GM21825 (cell line): Measurements from ENCODE around the gene DNM1.

Source experiments
- ATAC-seq: cut with Tn5 transposase; IDR thresholded peaks from one replicate; pipeline ENCODE4 v1.9.1; 2021; ENCODE audit warnings: mild to moderate bottlenecking, moderate library complexity; ENCODE audit not compliant: unreplicated experiment

Gene DNM1

GRCh38 chr9:128204858-128205257 lies 1.7 kb downstream of the DNM1 start:
- ATAC-seq = no peak

- ATAC-seq = no peak
These were observed 2.2 kb downstream of the DNM1 start for GRCh38 chr9:128205296-128205944.

GRCh38 chr9:128206484-128206883 lies 3.3 kb downstream of the DNM1 start:
- ATAC-seq = no peak

DNA sequence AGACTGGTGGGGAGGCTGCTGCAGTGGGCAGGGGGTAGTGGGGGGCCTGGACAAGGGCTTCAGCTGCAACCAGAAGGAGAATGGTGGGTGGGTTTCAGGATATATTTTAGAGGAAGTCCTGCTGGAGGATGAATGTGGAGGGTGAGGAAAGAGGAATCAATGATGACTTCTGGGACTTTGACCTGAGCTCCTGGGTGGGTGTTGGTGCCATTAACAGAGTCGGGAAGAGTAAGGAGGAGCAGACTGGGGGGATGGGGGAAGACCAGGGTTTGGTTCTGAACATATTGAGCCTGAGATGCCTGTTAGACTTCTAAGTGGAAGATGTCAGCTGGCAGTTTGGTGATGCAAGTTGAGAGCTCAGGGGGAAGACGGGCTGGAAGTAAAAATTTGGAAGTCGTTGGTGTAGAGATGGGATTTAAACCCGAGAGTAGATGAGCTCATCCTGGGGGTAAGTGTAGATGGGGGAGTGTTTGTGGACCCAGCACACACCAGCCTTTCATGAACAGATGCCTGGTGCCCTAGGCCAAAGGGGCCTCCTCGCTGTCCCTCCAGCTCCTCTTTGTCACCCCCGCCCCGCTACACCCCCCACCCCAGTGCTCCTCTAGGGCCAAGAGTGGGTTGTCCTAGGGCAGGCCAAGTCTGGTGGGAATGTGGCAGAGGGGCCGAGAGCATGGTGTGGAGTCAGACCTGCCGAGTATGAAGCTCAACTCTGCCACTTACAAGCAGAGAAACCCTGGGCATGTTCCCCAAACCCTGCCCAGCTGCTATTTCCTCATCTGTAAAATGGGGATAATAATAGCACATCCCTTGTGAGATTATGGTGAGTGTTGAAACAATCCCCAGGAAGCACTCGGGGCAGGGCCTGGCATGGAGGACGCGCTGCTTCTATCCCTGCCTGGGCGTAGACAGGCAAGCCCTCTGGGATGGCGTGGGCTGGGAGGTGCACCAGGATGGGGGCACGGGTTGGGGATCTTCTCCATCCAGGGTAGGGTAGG lies 4.0 kb downstream of the DNM1 start:
- no peak for ATAC-seq

- no peak for ATAC-seq
These were observed 5.2 kb downstream of the DNM1 start for GRCh38 chr9:128208386-128208785.

DNA sequence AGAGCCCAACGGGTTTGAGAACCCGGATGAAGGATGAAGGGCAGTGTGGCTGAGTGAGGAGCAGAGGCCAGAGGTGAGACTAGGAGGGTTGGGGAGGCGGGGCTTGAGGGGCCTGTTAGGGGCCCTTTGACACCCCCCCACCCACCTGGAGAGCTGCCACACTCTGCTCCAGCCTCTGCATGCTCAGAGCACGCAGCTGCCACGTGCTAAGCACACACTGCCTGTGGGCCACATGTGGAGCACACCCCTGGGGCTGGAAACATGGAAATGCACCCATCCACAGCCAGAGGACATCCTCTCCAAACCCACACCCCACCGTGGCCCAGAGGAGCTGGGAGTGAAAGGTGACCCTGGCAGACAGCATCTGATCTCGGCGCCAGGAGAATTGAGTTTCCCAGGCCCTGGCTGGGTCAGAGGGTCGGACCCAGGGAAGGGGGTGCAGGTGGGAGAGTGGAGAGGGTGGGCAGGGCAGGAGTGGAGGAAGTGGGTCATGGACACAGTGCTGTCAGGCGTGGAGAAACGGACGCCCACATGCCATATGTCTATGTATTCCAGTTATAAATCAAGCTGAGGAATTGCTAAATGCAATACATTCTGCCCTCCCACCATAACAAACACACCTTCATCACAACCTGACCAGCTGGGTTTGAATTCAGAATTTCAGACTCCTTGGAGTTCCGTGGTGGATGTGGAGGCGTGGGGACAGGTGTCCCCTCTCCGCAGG lies 5.9 kb downstream of the DNM1 start:
- no peak for ATAC-seq

- ATAC-seq = no peak
These were observed 8.2 kb downstream of the DNM1 start for GRCh38 chr9:128211186-128211980.

DNA sequence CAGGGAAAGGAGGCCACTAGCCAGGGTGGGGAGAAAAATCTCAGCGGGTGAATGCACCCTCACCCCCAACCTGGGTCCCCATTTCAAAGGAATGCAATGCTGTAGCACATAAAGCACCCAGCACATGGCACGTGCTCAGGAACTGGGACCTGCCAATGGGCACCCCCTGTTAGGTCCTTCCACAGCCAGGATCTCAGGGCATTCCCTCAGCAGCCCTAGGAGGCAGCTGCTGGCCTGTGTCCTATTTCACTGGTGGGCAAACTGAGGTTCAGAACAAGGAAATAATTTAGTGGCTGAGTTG lies 8.8 kb downstream of the DNM1 start:
- ATAC-seq = no peak

DNA sequence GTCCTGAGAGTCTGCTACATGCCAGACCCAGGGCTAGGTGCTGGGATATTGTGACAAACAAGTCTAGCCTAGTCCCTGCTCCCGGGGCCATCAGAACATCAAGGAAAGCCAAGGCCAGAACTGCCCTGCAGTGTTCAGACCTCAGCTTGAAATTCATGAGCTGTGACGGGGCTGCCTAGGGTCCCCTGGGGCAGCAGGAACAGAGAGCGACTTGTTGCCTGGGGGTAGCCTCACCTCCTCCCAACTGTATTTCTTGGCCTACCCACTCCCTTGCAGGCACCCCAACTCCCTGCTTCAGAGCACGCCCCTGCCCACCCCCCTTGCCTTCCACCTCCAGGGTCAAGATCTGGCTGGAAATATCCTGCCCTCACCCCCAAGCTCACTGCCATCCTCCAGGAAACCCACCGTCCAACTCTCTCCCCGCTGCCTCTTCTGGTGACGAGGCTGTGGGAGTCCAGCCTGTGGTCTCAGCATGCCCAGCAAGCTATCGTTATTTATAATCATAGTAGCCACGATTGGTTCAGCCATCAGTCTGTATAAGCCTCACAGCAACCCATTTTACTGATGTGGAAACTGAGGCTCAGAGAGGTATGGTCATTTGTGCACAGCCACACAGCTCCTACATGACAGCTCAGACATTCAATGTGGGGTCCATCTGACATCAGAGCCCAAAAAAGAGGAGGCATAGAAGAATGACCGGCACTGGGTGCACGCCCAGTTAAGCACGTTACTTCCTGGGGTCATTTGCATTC lies 10.7 kb downstream of the DNM1 start:
- no peak for ATAC-seq

- ATAC-seq = no peak
These were observed 11.7 kb downstream of the DNM1 start for GRCh38 chr9:128214571-128215490.

GRCh38 chr9:128215491-128216409 lies 12.6 kb downstream of the DNM1 start:
- ATAC-seq = no peak

GRCh38 chr9:128216781-128217553 lies 13.8 kb downstream of the DNM1 start:
- no peak for ATAC-seq

GRCh38 chr9:128218172-128218517 lies 15.0 kb downstream of the DNM1 start:
- ATAC-seq = no peak

DNA sequence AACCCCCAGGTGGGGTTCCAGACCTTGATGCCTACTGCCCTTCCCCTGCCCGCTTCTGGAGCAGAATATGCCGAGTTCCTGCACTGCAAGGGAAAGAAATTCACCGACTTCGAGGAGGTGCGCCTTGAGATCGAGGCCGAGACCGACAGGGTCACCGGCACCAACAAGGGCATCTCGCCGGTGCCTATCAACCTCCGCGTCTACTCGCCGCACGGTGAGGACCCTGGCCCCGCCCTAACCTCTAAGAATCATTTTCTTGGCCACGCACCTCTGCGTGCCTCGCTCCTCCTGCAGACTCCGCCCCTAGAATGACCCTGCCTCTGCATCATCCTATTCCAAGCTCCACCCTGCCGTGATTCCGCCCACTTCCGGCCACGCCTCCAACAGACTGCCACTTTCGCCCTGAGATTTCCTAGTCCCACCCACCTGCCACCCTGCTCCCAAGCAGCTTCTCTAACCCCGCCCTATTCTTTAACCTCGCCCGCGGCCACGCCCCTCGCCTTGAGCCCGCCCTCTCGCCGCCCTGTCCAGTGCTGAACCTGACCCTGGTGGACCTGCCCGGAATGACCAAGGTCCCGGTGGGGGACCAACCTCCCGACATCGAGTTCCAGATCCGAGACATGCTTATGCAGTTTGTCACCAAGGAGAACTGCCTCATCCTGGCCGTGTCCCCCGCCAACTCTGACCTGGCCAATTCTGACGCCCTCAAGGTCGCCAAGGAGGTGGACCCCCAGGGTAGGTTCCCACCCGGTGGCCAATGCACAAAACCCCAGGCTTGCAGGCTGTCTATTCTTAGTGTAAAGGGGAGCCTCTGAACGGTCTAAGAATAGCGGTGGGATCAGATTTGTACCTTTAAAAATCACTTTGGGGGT lies 15.6 kb downstream of the DNM1 start:
- ATAC-seq = peak; percentile 85

GRCh38 chr9:128219831-128220230 lies 16.7 kb downstream of the DNM1 start:
- ATAC-seq = no peak

- no peak for ATAC-seq
These were observed 18.8 kb downstream of the DNM1 start for GRCh38 chr9:128222026-128222425.
